Endothelial cell of umbilical vein (primary cell): ENCODE data around the gene CNTNAP2.

ENCODE experiments used
- FOS ChIP-seq: IDR thresholded peaks from 2 replicates; pipeline ENCODE4 v1.6.1; 2011; ENCODE audit warnings: mild to moderate bottlenecking, low read length, moderate library complexity, borderline replicate concordance; ENCODE audit not compliant: insufficient read depth
- JUN ChIP-seq: IDR thresholded peaks from 2 replicates; pipeline ENCODE4 v1.6.1; 2011; ENCODE audit warnings: borderline replicate concordance, low read depth; ENCODE audit not compliant: insufficient read length, insufficient read depth

GRCh38 chr7:147639751-147640150 is 1523.2 kb downstream of the CNTNAP2 start:
- TF ChIP-seq FOS, result no peak
- no peak for TF ChIP-seq JUN
